ENCODE measurements around the gene KLRD1.

DNA sequence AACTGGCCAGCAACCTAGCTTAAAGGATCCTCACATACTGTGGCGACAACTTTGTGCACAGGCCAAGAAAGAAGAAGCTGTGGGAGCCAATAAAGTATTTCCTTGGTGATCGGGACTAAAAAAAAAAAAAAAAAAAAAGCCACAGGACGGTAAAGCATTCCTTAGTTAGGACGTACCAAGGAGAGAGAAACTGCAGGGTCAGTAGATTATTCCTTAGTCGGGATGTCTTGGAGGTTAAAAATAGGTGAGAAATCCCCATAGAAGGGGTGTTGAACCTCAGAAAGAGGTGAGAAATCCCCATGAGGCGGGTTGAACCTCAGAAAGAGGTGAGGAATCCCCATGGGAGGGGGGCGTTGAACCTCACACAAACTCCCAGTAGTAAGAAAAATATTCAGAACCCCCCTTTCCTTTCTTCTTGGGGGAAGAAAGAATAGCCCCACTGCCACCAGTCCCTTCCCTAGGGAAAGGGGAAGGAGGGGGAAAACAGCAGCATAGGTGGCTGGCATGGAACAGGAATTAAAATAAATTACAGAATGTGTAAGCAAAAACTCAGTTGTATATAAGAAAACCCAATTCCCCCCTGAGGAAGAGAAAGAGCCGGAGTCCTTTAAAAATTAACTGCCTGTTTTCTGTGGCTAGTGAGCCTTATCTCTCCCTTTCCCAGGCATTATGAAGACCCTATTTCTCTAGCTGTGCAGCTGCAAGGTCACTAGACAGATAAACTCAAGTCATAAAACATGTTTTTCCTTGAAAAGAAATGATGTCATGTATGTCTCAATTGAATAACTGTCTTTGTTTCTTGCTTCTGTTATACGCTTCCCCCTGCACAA is 55.4 kb downstream of the KLRD1 start:
- TF ChIP-seq GABPA (IDR thresholded peaks at IDR 0.05 in 1 of 2, conservative IDR thresholded peaks at IDR 0.05 in 1 of 2) (no peak), EGR1 (IDR thresholded peaks at IDR 0.05; ENCODE audit: low read depth in 2 of 2) (no peak), RAD21 (IDR thresholded peaks at IDR 0.05) (no peak)
- TF ChIP-seq, protein P1, sequence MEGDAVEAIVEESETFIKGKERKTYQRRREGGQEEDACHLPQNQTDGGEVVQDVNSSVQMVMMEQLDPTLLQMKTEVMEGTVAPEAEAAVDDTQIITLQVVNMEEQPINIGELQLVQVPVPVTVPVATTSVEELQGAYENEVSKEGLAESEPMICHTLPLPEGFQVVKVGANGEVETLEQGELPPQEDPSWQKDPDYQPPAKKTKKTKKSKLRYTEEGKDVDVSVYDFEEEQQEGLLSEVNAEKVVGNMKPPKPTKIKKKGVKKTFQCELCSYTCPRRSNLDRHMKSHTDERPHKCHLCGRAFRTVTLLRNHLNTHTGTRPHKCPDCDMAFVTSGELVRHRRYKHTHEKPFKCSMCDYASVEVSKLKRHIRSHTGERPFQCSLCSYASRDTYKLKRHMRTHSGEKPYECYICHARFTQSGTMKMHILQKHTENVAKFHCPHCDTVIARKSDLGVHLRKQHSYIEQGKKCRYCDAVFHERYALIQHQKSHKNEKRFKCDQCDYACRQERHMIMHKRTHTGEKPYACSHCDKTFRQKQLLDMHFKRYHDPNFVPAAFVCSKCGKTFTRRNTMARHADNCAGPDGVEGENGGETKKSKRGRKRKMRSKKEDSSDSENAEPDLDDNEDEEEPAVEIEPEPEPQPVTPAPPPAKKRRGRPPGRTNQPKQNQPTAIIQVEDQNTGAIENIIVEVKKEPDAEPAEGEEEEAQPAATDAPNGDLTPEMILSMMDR (IDR thresholded peaks at IDR 0.05; ENCODE audit: low read depth, low read length, missing input control): no peak

Data from liver (tissue), 3 donors.